Loucy (cell line): ENCODE results near the gene PDCD10.

Experiments used
- CTCF ChIP-seq: fragments of 200-600 bp; sonication (generic); conservative IDR thresholded peaks from 2 replicates; pipeline ENCODE4 v1.5.1; 2014; ENCODE audit warnings: mild to moderate bottlenecking, antibody characterized with exemption, low read length
- EZH2phosphoT487 ChIP-seq: fragments of 200-600 bp; IDR thresholded peaks from 2 replicates; pipeline ENCODE4 v1.6.1; 2018; ENCODE audit warnings: antibody characterized with exemption, mild to moderate bottlenecking, moderate library complexity, borderline replicate concordance

DNA sequence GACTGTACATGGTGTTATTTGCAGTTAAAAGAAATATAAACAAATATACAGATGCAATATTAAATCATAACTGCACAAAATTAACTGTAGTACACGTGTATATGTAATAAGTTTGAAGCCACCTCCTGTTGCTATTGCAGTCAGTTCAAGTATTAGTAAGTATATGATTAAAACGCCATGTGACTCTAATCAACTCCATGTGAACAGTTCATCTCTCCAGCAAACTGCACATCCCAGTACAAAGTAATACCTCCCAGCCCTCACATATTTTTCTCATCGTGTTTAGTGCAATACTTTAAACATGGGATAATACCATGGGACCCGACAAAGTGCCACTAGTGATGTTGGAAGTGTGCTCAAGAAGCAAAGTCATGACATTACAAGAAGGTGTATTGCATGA is 34.6 kb downstream of the PDCD10 start:
- no peak for TF ChIP-seq CTCF
- TF ChIP-seq EZH2phosphoT487: no peak
